ENCODE data around the gene COG5. TPM values are rescaled to one million over a fixed set of nuclear protein-coding genes. Genes with fewer than 3 reads are reported as not detected.
"Not testable (repeated sequence)": the region's sequence is repeated elsewhere in the genome, so short reads cannot be mapped to it uniquely, and the experiment has no call there.

The COG5 gene
- total RNA-seq, 1 experiment from 2014 or later, result 84.0 TPM

GRCh38 chr7:107579885-107580715 is 16.4 kb upstream of the COG5 start, which contains the start of gene BCAP29:
Gene BCAP29 (plus strand): TSS chr7:107580246. CDS start chr7:107580773, 527 bp downstream.
- peak; percentile 62 for DNase-seq (ENCODE audit: low spot score)

GRCh38 chr7:107579554-107579884 is 15.8 kb upstream of the COG5 start:
- no peak for DNase-seq (ENCODE audit: low spot score)

- DNase-seq (ENCODE audit: low spot score), result no peak
These were observed 9.8 kb upstream of the COG5 start for GRCh38 chr7:107573537-107573936.

- no peak for DNase-seq (ENCODE audit: low spot score)
These were observed 6.6 kb upstream of the COG5 start for GRCh38 chr7:107570298-107570697.

- peak; percentile 87 for DNase-seq (ENCODE audit: low spot score)
These were observed 1.0 kb upstream of the COG5 start for GRCh38 chr7:107564553-107565298.

GRCh38 chr7:107563081-107563774 is 492 bp downstream of the COG5 start:
- no peak for DNase-seq (ENCODE audit: low spot score)

GRCh38 chr7:107560898-107561516 is 2.7 kb downstream of the COG5 start:
- no peak for DNase-seq (ENCODE audit: low spot score)

GRCh38 chr7:107559864-107560263 is 3.9 kb downstream of the COG5 start:
- DNase-seq (ENCODE audit: low spot score), result peak; percentile 44

GRCh38 chr7:107555893-107556292 is 7.8 kb downstream of the COG5 start:
- DNase-seq (ENCODE audit: low spot score), result no peak

- no peak for DNase-seq (ENCODE audit: low spot score)
These were observed 11.8 kb downstream of the COG5 start for GRCh38 chr7:107551936-107552335.

- DNase-seq (ENCODE audit: low spot score), result no peak
These were observed 18.7 kb downstream of the COG5 start for GRCh38 chr7:107544848-107545591.

- DNase-seq (ENCODE audit: low spot score), result no peak
These were observed 20.3 kb downstream of the COG5 start for GRCh38 chr7:107543338-107543993.

GRCh38 chr7:107538001-107538400 is 25.7 kb downstream of the COG5 start:
- DNase-seq (ENCODE audit: low spot score), result no peak

- DNase-seq (ENCODE audit: low spot score), result not testable (repeated sequence)
These were observed 26.5 kb downstream of the COG5 start for GRCh38 chr7:107537228-107537627.

- DNase-seq (ENCODE audit: low spot score), result no peak
These were observed 29.6 kb downstream of the COG5 start for GRCh38 chr7:107534139-107534538.

GRCh38 chr7:107530751-107531150 is 33.0 kb downstream of the COG5 start:
- no peak for DNase-seq (ENCODE audit: low spot score)

- peak; percentile 8 for DNase-seq (ENCODE audit: low spot score)
These were observed 35.3 kb downstream of the COG5 start for GRCh38 chr7:107528461-107528860.

- DNase-seq (ENCODE audit: low spot score), result no peak
These were observed 36.5 kb downstream of the COG5 start for GRCh38 chr7:107527196-107527595.

GRCh38 chr7:107526672-107527071 is 37.0 kb downstream of the COG5 start:
- DNase-seq (ENCODE audit: low spot score), result no peak

GRCh38 chr7:107506674-107507339 is 56.9 kb downstream of the COG5 start:
- DNase-seq (ENCODE audit: low spot score), result peak; percentile 25

Measured in A172 (cell line).